Astrocyte (in vitro differentiated cells and primary cell): ENCODE measurements around the gene CHTOP.

ENCODE experiments used
- CTCF ChIP-seq: IDR thresholded peaks from 2 replicates; pipeline ENCODE4 v1.5.1; 2011; ENCODE audit warnings: low read depth, mild to moderate bottlenecking, inconsistent platforms, low read length, moderate library complexity; ENCODE audit not compliant: insufficient read depth
- EZH2 ChIP-seq: IDR thresholded peaks from 2 replicates; pipeline ENCODE4 v1.6.1; 2012; ENCODE audit warnings: mild to moderate bottlenecking, low read length, inconsistent platforms; ENCODE audit not compliant: insufficient read depth

- TF ChIP-seq CTCF (no peak), EZH2 (no peak)
Observed at GRCh38 chr1:153667439-153667838, 33.6 kb downstream of the CHTOP start.
